Left cardiac atrium (tissue), 4 donors: ENCODE measurements around the gene SLC25A26. TPM values are rescaled to one million over a fixed set of nuclear protein-coding genes. Genes with fewer than 3 reads are reported as not detected.

Experiments used
- ATAC-seq, 2 donors: fragments of 200-7000 bp; cut with Tn5 transposase; one replicate each; pipeline ENCODE4 v1.9.1; 2020; ENCODE audit warnings: mild to moderate bottlenecking in 2 of 2, moderate library complexity in 2 of 2
- DNase-seq: peaks from one replicate; pipeline ENCODE4 v3.0.0-alpha.2; 2020
- intact Hi-C, 2 donors: fragments of 100-400 bp; cut with DNase I; formaldehyde crosslinking; loops; one replicate each; pipeline versions ENCODE4 v1.14.1 to v1.15.1; 2022 to 2023
- total RNA-seq, 2 donors: library from RNA; stranded (reverse); fragmentation: NEBNext Ultra II Directional; extraction: Animal tissue kit (Norgen Biotek cat#: 25700); gene quantifications; one replicate each; pipeline ENCODE4 v1.2.1, GENCODE V29; 2021
- donor health status: DM: no; HTN: yes; CAD: no.
- donor health status: DM: no; HTN: yes; CAD: no; lungs with severe emphysema.
- donor health status: DM: yes; HTN: yes; CAD: no.
- donor health status: Dilated cardiomyopathy.

The SLC25A26 gene
- total RNA-seq, 2 donors from 2014 or later = 27.1 to 32.0 TPM

GRCh38 chr3:66400411-66401156 is 179.8 kb downstream of the SLC25A26 start:
- intact Hi-C loops = loop anchor here in 1 of 2 donors (10.0 kb wide), 1 partner anchor 104 kb away; the partner anchor contains the start of gene LRIG1
- DNase-seq (peak; percentile 21), ATAC-seq (no peak)

DNA sequence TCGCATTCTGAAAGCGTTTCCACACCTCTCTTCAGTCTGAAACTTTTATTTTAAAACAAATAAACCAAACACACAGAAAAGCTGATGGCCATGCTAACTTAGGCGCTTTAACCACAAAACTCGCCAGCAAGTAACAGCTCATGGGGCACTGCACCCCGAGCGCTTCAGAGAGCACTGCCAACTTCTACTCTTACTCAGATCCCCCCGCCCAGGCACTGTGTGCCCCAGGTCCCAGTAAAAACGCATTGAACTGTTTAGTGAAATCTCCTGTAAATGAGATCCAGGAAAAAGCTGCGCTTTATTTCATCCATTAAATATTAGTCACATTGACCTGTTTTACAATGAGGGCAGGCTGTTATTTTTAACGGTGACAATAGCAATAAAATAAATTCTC is 180.4 kb downstream of the SLC25A26 start:
- ATAC-seq = no peak
- intact Hi-C loops = loop anchor here in 1 of 2 donors (10.0 kb wide), 1 partner anchor 104 kb away; the partner anchor contains the start of gene LRIG1
- peak; percentile 9 for DNase-seq

DNA sequence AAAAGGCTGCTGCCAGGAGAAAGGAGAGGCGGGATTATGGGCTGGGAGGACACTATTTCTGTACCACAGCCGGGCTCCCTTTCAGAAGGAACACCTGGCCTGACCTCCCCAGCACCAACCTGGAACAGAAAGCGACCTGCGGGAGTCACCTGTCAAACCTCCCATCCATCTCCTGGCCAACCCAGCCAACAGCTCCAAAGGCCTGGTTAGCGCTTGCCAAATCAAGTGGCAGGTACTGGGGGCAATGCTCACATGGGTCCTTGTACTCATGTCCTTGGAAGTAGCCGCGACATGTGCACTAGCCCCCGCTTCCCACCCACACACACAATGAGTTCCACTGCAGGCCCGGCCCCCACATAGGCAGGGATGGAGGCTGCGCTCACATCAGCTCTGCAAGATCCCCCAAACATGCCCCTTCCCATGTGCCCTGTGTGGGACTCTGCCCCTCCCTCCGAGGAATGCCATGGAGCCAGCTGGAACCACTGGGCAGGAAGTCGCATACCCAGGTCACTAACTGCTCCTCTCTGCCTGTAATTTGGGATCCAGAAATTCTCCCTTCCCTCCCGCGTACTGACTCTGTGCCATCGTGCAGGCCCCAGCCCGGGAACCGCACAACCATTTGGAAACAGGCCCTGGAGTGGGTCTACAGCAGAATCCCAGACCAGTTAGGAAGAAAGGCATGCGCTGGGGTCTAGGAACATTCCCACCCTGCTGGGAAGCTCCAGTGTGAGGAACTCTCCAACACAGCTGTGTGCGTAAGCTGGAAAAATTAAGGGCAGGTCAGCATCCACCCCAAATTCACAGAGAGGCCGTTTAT is 181.1 kb downstream of the SLC25A26 start:
- DNase-seq = peak; percentile 18
- no peak for ATAC-seq

GRCh38 chr3:66402596-66403290 is 181.9 kb downstream of the SLC25A26 start:
- DNase-seq = peak; percentile 21
- intact Hi-C loops = loop anchor here in 1 of 2 donors (10.0 kb wide), 1 partner anchor 102 kb away; the partner anchor contains the start of gene LRIG1

More for the DNA sequence above, 181.1 kb downstream of the SLC25A26 start:
- intact Hi-C loops = loop anchor here in 1 of 2 donors (10.0 kb wide), 1 partner anchor 103 kb away; the partner anchor contains the start of gene LRIG1

DNA sequence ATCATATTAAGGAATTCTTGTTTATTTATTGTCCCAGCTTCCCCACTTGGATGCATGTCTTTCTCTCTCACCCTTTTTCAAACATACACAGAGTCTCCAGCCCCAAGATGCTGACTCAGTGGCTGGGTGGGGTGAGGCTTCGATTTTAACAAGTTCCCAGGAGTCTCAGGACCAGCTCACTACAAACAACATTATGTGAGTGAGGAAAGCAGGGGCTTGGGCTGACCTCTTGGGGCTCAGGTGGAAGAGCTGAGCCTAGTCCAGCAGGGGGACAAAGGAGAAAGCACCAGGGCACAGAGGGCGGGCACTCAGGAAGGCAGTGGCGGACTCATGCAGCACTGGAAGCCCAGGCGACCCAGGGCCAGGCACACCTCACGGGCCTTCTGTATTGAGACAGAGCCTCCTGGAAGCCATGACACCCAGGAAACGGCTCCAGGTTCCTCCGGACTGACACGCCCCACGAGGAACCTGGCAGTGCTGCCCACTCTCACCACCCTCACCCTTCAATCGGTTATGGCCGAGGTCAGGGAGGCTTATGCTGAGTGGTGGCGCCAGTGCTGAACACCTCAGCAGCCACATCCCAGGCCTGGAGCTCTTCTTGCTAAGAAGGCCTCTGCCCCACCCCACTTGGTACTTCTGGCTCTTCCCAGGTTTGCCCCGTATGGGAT is 182.7 kb downstream of the SLC25A26 start:
- intact Hi-C loops = loop anchor here in 1 of 2 donors (10.0 kb wide), 1 partner anchor 101 kb away; the partner anchor contains the start of gene LRIG1
- ATAC-seq (no peak), DNase-seq (peak; percentile 14)

More at GRCh38 chr3:66402596-66403290, 181.9 kb downstream of the SLC25A26 start:
- ATAC-seq = no peak

- peak; percentile 8 for DNase-seq
- intact Hi-C loops = loop anchor here in 1 of 2 donors (10.0 kb wide), 1 partner anchor 101 kb away; the partner anchor contains the start of gene LRIG1
- ATAC-seq = no peak
Observed at GRCh38 chr3:66404197-66404596, 183.4 kb downstream of the SLC25A26 start.

DNA sequence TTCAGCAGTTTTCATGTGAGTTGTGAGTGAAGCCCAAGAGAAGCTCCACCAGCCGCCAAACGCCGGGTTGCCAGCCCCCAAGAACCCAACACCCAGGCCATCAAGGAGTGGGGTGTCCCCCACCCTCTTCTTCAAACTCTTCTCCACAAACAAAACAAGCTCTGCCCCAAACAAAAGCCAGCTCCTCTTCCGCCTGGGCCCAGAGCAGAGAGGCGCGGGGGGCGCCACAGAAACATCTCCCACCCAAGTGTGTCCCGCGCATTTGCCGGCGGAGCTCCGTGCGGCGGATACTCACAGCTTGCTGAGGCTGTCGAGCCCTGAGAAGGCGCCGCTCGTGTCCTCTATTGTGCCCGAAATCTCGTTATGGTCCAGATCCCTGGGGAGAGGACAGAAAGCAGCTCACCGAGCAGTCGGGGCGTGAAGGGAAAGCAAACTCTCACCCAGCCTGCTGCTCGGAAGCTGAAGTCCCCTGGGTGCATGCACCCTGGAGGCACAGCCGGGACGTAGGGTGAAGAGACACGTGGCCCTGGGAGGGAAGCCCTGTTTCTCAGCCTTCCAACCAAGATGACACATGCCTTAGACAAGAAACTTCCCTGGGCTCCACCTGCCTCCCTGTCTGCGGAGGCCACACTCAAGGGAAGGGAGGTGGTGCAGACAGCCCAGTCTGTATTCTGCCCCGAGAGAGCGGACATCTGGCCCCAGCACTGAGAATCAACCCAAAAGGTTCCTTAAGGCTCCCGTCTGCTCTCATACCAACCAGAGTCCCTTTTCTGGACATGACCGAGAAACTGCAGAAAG is 184.3 kb downstream of the SLC25A26 start:
- intact Hi-C loops = loop anchor here (5.0 to 10.0 kb wide), 3 partner anchors 92 to 412 kb away; partner anchors contain the start of gene LRIG1 (in 1 of the 2)
- peak; percentile 6 for DNase-seq
- ATAC-seq = no peak

GRCh38 chr3:66405701-66406091 is 184.9 kb downstream of the SLC25A26 start:
- ATAC-seq (peak in 1 of 2 donors; percentile 50), DNase-seq (peak; percentile 40)
- intact Hi-C loops = loop anchor here (5.0 to 10.0 kb wide), 3 partner anchors 92 to 412 kb away; partner anchors contain the start of gene LRIG1 (in 1 of the 2)

- peak; percentile 18 for DNase-seq
- intact Hi-C loops = loop anchor here (5.0 to 10.0 kb wide), 3 partner anchors 91 to 411 kb away; partner anchors contain the start of gene LRIG1 (in 1 of the 2)
- ATAC-seq = peak; percentile 19 to 48
Observed at GRCh38 chr3:66406163-66406562, 185.4 kb downstream of the SLC25A26 start.

DNA sequence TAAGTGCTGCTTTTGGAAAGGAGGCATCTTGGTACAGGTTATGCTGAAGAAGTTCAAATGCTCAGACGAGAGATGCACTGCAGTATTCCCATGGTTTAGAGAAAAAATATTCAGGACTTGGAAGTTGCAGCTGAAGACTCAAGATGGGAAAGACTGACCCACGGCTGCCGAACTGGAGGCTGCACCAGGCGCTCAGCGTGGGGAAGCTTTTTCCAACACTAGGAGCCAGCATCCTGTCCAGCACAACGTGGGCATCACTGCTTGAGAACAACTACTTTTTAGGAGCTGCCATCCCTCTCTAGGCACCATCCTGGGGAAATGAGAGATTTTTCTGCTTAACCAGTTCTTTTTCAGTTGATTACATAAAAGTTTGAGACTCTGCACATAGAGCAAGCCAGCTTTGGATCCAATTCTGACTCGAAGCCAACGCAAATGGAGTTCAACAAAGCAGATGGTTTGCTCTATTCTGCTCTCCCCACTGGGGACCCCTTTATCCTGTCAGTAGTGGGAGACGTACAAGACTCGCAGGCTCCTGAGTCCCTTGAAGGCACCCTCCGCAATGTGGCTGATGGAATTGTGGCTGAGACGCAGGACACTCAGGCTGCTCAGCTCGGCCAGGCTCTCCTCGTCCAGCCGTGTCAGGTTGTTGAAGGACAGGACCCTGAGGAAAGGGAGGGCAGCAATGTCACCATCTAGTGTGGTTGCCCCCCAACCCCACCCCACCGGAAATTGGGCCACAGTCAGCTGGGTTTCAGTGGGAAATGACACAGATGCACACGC is 186.2 kb downstream of the SLC25A26 start:
- intact Hi-C loops = loop anchor here (5.0 to 10.0 kb wide), 3 partner anchors 90 to 410 kb away; partner anchors contain the start of gene LRIG1 (in 1 of the 2)
- ATAC-seq (no peak), DNase-seq (peak; percentile 16)

- DNase-seq (peak; percentile 77), ATAC-seq (peak; percentile 63 to 64)
- intact Hi-C loops = loop anchor here (2.0 to 10.0 kb wide), 4 partner anchors 90 to 410 kb away; partner anchors contain the start of gene LRIG1 (in 1 of the 2)
Observed at GRCh38 chr3:66407611-66408218, 186.9 kb downstream of the SLC25A26 start.

DNA sequence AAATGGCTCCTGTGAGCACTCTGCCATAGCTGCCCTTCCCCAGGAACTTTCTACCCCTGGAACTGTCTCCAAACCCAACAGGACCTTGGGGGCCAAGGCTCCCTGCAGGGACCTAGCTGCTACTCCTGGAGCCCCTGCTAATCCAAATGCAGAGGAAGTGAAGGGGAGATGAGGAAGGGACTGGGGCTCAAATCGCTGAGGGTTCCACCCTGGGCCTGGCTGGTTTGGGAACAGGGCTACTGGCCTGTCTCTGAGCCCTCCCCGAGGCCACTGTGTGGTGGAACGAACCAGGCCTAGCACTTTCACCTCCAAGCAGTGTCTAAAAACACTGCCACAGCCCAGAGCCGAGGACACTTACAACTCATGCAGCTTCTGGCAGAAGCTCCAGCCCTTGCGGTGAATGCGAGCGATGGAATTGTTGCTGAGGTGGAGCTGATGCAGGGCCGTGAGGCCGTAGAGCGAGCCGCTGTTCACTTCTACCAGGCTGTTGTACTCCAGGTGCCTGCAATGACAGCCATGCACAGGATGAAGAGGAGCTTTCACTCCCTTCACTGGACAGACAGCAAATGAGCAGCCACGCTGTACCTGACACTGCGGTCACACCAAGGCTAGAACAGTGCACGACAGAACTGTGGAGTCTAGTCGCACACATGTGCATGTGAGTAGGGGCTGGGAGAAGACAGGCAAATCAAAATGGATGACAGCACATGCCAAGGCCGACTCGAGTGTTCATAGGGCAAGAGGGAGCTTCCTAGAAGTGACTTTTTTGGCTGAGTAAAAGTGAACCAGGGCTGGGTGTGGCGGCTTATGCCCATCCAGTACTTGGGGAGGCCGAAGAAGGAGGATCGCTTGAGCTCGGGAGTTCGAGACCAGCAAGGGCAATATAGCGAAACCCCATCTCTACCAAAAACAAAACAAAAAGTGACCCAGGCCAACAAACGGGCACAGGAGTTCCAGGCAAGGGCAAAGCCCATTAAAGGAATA is 189.3 kb downstream of the SLC25A26 start:
- no peak for ATAC-seq
- intact Hi-C loops = loop anchor here (2.0 to 10.0 kb wide), 5 partner anchors 37 to 407 kb away; partner anchors contain the start of gene LRIG1 (in 1 of the 2)

GRCh38 chr3:66410976-66411375 is 190.2 kb downstream of the SLC25A26 start:
- ATAC-seq (no peak), DNase-seq (peak; percentile 10)
- intact Hi-C loops = loop anchor here in 1 of 2 donors (5.0 kb wide), 1 partner anchor 36 kb away; no protein-coding TSS in a partner anchor

More for the DNA sequence above, 189.3 kb downstream of the SLC25A26 start:
- peak; percentile 18 for DNase-seq

GRCh38 chr3:66411474-66411873 is 190.7 kb downstream of the SLC25A26 start:
- peak; percentile 45 for DNase-seq
- peak; percentile 54 to 65 for ATAC-seq
- intact Hi-C loops = loop anchor here in 1 of 2 donors (5.0 kb wide), 1 partner anchor 36 kb away; no protein-coding TSS in a partner anchor
